SIG-M5 (cell line): Measurements from ENCODE around the gene ADPRHL1.

Experiments used
- DNase-seq: peaks from one replicate; lab custom pipeline; 2025; lab: John Stamatoyannopoulos, UW

Gene ADPRHL1

DNA sequence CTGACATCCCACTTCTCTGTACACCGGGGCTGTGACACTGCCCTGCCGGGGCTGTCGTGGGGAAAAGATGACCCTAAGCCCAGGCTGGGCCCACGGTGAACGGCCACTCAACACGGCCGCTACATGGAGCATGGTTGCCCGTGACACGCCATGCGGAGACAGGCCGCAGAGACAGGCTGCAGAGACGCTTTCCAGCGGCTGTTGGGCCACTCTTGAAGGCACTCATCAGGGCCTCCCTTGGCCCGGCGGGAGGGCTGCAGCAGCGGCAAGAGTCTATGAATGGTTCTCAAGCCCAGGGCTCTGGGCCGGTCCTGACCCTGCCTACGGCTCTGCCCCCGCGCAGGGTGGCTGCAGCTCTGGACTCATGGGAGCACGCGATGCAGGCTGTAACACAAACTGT is 22.1 kb downstream of the ADPRHL1 start:
- no peak for DNase-seq

GRCh38 chr13:113430378-113431110 is 22.7 kb downstream of the ADPRHL1 start:
- no peak for DNase-seq

DNA sequence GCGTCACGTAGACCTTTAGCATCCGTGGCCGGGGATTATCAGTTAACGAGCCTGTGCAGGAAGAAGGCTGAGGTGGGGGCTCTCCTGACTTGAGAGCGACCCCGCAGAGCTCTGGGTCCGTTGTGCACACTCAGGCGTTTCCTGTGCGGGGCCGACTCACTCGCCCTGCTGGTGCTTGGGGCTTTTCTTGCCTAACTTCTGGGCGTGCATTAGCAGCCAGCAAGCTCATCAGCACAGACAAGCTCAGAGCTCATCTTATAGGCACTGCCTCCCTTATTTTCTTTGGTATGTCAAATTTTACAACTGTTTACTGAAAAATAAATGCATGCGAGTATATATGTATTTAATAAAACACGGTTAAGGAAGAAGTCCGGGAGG is 23.7 kb downstream of the ADPRHL1 start:
- DNase-seq: no peak

GRCh38 chr13:113428871-113429607 is 24.2 kb downstream of the ADPRHL1 start:
- DNase-seq: no peak

DNA sequence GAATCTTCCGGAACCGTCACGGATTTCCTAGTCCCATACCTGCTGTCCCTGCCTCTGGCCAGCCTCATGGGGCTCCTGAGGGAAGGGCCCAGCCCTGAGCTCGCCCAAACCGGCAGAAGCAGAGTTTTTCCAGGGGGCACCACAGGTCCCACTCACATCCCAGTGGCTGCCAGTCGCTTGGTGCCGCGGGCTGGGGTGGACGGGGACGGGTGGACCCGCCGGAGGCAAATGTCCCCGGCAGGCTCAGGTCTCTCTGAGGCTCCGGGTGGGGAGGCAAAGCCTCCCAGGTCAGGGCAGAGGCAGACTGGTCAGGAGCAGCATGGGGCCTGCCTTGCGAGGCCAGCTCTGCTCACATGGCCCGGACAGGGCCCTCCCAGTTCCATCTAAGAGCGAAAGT is 24.8 kb downstream of the ADPRHL1 start:
- DNase-seq: no peak

GRCh38 chr13:113427562-113428468 is 25.5 kb downstream of the ADPRHL1 start:
- no peak for DNase-seq

DNA sequence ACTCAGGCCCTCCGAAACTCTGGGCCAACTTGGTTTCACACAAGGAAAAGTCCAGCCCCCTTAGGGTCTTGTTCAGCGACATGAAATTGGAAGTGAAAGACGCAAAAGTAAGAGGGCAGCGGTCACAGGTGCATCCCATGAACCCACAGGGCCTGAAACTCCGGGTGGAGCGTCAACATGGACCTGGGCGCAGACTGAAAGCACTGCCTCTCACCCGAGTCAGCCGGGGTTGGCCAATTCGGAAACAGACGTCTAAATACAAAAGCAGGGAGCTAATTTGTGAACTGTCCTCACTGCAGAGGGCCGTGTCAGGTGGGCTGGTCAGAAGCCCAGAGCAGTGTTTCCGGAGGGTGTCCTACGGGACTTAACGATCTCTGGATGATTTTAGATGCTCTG is 26.7 kb downstream of the ADPRHL1 start:
- DNase-seq: no peak

- DNase-seq: no peak
Observed at GRCh38 chr13:113425941-113426590, 27.2 kb downstream of the ADPRHL1 start.

GRCh38 chr13:113423520-113424163 is 29.6 kb downstream of the ADPRHL1 start:
- no peak for DNase-seq

GRCh38 chr13:113422807-113423519 is 30.3 kb downstream of the ADPRHL1 start:
- no peak for DNase-seq

- DNase-seq: no peak
Observed at GRCh38 chr13:113421673-113422270, 31.5 kb downstream of the ADPRHL1 start.

DNA sequence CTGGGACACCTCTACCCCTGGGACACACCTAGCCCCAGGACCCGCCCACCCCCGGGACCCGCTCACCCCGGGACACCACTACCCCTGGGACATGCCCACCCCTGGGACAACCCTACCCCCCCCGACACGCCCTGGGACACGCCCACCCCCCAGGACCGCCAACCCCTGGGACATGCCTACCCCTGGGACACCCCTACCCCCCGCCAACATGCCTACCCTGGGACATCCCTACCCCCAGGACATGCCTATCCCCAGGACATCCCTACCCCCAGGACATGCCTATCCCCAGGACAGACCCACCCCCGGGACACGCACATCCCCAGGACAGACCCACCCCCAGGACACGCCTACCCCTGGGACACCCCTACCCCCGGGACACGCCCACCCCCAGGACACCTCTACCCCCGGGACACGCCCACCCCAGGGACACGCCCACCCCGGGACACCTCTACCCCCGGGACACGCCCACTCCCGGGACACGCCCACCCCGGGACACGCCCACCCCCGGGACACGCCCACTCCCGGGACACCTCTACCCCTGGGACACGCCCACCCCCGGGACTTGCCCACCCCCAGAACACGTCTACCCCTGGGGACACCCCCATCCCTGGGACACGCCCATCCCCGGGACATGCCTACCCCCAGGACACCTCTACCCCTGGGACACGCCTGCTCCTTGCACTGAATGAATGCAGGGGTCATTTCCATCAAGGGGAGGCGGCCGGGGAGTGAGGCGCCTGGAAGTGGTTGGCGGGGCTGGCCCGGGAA is 32.3 kb downstream of the ADPRHL1 start:
- no peak for DNase-seq

- DNase-seq: no peak
Observed at GRCh38 chr13:113420232-113420631, 33.1 kb downstream of the ADPRHL1 start.

GRCh38 chr13:113419531-113420193 is 33.6 kb downstream of the ADPRHL1 start:
- no peak for DNase-seq

DNA sequence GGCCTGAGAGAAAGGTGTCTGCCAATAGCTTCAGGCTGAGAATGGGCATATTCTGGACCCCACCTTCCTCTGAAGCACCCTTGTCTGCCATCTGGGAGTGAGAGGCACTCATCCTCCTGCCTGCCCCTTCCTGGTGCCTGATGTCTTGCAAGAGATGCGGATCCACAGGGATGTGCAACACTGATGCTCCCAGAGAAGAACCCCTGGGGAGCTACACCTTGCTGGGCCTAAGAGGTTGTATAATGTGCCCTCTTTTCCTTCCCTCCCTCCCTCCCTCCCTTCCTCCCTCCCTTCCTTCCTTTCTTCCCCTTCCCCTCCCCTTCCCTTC is 34.6 kb downstream of the ADPRHL1 start:
- no peak for DNase-seq

DNA sequence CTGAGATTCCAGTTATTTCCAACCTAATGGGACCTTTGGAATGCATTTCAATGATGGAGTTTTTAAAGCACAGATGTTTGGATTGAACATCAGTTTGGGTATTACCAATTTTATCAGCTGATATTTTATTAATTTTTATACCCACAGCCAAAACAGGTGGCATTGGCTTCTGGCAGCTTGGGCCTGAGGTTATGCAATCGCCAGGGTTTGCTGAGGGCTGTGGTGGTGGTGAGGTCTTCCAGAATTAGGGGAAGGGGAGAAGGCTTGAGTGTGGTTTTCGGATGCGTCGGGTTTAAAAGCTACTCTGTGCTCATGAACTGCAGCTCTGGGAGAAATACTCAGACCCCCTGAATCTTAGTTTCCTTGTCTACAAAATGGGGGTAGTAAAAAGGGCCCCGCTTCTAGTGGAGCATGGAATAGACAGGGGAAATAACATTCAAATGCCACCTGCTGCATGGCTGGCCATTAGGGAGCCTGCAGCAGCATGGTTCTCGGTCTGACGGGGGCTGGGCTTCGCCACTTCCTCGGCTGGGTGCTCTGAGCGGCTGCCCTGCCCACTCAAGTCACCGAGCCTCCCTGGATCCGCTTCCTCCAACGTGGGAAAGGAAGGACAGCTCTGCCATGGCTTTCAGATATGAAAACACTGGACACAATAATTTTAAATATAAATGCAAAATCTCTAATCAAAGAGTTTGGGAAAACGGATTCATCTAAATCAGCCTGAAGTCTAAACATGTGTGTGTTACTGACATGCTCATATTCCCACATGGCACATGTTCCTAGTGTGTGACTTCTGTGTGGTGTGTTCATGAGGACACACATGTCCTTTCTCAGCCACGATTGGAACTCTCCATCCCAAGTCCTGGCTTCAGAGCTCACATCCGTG is 35.2 kb downstream of the ADPRHL1 start:
- DNase-seq: no peak

GRCh38 chr13:113417008-113417751 is 36.1 kb downstream of the ADPRHL1 start:
- DNase-seq: no peak

- no peak for DNase-seq
Observed at GRCh38 chr13:113415825-113416224, 37.5 kb downstream of the ADPRHL1 start.
